CD4-positive, alpha-beta T cell treated with Interleukin-1 beta for 1 hour (primary cell): ENCODE data around the gene CEBPE.

Experiments used
- DNase-seq, 2 donors: peaks; one replicate each; pipeline ENCODE4 v3.0.0-alpha.2; 2020 to 2022

The CEBPE gene

DNA sequence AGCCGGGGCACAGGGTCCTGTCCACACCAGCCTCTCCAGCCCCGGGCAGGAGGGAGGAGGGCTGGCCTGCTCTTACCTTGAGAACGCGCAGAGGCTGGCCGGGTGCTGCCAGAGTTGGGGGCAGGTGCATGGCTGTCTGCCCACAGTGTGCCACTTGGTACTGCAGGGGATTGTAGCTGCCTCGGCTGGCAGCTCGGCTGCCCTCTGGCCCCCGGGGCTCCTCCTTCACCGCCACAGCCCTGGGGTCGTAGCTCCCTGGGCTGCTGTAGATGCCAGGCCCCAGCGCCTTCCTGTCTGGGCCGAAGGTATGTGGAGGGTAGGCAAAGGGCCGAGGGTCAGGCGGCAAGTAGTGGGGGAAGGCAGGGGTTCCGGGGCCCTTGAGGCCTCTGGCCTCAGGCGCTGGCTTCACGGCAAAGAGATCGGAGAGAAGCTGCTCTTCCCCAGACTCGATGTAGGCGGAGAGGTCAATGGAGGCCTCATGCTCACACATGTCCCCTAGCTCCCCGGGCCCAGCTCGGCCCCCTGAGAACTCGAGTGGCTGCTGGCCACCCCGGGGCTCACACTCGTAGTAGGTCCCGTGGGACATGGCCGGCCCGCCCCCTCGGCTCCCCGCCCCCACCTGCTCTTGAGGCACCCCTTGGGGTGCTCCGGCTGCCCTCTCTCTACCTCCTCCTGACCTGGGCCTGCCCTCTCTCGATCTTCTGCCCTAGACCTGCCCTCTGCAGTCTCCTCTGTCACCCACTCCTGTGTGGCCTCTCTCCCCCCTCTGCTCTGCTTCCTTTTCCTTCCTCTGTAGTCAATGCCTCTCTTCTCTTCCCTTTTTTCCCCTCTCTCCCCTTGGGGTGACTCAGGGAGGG lies at the start of gene CEBPE:
Gene CEBPE (minus strand): TSS at position 750 of the 857 bp plus-strand sequence. CDS start 164 bp downstream, at position 586.
- peak in 1 of 2 donors; percentile 23 for DNase-seq

DNA sequence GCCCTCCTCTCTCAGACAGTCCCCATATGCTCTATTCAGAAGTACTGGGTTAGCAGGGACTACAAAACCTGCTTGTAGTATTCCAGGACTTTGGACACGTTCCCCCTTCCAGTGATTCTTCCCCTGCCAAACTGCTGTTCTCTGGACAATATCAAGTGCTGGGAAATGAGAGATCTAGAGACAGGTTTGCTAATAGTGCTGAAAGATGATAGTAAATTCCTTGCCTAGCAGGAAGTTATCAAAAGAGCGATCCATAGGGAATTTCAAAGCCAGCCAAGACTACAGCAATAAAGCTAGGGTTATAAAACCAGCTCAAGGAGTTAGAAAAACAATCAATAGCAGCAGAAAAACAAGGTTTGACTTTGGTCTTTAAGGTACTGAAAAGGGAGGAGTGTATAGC lies 49.2 kb upstream of the CEBPE start:
- DNase-seq: no peak

DNA sequence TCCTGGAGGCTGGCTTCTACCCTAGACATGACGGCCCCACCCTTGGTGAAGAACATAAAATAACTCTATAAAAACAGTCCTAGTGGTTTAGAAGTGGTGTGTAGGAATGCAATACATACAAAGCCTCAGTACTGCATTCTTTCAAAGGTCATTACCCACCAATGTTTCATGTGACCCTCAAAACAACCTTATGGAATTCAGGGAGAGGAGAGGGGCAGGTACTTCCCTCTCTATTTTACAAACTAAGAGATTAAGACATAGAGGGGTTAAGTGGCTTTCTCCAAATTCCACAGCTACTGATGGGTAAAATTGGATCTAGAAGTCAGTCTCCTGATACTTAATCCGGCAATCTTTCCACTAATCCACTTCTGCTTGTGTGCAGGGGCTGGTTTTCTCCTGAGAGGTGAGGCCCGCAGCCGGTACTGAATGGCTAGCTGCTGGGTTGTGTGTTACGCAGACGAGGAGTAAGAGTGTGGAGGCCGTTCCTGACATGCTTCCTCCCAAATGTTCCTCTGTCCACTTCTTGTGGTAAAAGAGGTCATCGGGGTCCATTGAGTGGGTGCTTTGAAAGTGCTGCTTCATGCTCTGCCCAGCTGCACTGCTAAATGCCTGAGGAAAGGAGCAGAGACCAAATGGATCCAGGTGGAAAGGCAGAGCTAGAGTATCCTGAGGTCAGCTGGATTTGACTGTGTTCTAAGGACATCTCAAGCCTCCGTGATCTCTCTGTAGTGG lies 48.2 kb upstream of the CEBPE start:
- DNase-seq: no peak

DNA sequence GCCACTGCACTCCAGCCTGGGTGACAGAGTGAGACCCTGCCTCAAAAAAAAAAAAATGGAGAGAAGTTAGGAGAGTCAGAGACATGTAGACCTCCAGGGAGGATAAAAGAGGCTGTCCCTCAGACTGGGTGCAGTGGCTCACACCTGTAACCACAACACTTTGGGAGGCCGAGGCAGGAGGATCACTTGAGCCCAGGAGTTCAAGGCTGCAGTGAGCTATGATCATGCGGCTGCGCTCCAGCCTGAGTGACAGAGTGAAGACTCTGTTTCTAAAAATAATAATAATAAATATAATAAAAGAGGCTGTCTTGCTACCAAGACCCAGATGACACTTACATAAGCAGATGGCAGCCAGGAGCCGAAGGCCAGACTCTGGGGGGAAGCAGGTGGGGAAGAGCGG lies 45.9 kb upstream of the CEBPE start:
- DNase-seq: no peak

DNA sequence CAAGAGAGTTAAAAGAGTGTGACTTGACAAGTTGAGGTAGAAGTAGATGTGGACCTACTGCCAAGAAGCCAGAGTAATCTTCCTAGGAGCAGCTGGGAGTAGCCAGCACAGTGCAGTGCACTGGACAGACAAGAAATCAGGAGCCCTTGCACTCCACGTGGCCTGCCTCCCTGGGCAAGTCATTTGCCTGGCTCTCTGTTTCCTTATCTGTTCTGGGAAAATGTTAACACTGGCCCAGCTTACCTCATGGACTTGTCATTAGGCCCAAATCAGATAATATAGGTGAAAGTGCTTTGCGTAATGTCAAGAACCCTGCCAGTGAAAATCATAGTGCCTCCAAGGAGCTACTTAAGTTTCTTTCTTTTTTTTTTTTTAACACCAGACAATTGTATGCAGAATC lies 45.2 kb upstream of the CEBPE start:
- no peak for DNase-seq

DNA sequence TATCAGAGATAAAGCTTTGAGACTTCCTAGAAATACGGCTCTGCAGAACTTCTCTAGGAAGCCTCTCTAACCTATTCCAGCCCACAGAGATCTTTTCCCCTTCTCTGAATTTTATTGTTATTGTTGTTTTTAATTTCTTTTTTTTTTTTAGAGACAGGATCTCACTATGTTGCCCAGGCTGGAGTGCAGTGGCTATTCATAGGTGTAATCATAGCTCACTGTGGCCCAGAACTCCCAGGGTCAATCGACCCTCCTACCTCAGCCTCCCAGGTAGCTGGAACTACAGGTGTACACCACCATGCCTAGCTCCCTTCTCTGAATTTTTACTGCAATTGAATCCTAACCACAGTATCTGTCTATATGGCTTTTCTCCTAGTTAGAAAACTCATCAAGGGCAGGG lies 44.8 kb upstream of the CEBPE start:
- DNase-seq: no peak

DNA sequence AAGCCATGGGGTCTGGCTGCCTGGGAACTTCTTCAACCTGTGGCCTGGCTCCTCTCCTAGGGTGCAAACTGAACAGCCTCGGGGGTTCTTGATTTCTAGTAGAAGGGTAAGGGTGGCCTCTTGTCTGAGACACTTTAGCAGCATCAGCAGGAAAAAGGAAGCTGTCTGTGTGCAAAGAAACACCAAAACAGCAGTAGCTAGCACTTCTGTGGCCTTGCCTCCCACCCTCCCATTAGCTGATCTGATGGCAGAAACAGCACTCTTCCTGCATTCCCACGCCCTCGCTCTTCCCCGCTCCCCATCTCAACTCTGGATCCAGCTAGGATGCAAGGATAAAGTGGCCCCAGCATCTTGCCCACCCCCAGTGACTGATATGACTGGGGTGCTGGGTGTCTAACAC lies 43.7 kb upstream of the CEBPE start:
- DNase-seq: no peak

DNA sequence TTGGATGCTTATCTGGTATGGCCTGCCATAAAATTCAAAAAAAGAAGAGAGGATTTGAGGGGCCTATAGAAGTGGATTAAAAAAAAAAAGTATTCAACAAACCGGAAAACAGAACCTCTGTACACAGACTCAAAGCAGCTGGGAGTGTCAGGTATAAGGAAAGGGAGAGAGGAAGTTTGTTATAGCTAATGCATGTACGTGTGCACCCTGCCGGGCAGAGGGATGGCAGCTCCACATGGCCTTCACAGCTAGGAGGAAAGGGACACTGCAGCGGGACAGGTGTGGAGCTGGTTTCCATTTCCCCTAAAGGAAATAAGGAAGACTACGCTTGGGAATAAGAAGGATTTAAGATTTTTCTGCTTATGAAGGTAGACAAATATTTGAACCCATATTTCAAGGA lies 43.0 kb upstream of the CEBPE start:
- DNase-seq: no peak

DNA sequence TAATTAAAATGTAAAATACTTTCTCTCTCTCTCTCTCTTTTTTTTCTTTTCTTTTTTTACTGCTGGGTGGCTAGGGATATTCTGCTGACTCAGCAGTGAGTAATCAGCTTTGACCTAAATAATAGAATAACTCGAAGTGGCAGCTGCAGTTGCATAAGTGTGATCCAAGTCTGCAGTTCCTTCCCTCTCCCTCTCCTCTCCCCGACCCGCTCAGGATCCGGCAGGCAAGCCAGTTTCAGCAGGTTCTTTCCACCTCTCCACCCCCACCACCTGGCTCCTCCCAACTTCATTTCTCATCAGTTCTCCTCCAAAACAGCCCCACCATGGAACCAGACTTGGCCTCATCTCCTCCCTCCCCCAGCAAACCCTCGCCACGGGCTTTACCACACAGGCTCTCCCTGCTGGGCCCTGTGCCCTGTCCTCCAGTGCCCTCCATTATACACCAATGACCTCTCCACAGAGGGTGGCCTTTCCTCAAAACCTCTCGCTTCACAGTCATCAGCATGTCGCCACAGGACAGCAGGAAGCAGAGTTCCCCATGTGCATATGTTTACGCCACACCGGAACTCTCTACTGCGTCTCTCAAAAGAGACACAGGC lies 42.0 kb upstream of the CEBPE start:
- DNase-seq: peak in 1 of 2 donors; percentile 57

DNA sequence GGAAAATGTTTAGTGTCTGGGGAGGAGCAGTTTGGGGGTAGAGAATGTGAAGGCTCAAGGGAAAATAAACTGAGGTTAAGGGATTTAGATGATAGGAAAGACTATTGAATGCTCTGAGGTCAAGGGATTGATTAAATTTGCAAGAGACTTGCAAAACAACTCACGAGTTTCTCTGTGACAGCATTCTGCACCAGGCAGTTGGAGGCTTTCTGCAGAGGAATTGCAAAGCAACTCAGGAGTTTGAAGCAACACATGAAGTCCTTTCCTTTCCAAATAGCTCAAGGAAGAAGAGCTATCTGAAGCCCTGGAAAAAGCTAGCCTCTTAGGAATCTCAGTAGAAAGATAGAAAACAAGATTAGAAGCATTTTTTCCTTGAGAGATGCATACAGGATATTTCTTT lies 40.5 kb upstream of the CEBPE start:
- no peak for DNase-seq

DNA sequence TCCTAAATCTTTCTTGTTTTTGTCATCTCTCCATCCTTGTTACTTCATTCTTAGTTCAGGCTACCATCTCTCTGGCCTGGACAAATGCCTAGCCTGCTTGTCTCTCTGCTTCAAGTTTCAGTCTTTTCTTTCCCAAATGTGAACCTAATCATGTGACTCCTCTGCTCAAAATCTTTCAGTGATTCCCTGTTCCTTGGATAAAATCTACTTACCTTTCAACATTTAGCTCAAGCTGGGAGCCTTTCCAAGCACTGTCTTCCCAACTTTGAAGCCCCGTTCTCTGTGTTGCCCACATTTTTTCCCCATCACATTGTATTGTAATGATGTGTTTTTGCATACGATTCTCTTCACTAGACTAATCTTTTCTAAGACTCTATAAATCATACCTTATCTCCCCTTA lies 39.7 kb upstream of the CEBPE start:
- DNase-seq: no peak

DNA sequence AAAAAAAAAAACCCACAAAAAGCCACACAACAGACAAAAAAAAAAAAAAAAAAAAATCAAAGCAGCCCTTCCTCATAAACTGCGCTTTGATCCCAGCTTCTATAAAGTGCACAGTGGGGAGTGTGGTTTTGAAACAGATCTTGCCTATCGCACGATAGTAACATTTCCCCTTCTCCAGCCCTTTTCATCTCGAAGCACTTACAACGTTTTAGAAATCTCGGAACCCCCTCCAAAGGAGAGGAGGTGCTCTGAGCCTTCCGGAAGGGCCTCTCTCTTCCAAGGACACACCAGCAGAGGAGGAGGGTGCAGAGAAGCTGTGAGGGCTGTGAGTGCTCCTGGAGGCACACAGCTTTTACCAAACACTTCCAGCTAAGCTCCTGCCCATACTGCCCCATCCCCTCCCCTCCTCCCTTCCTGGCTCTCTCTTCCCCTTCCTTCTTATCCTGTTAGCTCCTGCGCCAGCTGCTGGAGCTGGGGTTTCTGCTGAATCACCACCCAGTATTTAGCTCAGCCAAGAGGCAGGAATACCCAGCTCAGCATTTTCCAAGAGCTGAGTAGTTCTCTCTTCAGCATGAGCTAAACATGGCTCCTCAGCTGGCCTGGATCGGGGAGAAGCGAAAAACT lies 36.0 kb upstream of the CEBPE start:
- no peak for DNase-seq

DNA sequence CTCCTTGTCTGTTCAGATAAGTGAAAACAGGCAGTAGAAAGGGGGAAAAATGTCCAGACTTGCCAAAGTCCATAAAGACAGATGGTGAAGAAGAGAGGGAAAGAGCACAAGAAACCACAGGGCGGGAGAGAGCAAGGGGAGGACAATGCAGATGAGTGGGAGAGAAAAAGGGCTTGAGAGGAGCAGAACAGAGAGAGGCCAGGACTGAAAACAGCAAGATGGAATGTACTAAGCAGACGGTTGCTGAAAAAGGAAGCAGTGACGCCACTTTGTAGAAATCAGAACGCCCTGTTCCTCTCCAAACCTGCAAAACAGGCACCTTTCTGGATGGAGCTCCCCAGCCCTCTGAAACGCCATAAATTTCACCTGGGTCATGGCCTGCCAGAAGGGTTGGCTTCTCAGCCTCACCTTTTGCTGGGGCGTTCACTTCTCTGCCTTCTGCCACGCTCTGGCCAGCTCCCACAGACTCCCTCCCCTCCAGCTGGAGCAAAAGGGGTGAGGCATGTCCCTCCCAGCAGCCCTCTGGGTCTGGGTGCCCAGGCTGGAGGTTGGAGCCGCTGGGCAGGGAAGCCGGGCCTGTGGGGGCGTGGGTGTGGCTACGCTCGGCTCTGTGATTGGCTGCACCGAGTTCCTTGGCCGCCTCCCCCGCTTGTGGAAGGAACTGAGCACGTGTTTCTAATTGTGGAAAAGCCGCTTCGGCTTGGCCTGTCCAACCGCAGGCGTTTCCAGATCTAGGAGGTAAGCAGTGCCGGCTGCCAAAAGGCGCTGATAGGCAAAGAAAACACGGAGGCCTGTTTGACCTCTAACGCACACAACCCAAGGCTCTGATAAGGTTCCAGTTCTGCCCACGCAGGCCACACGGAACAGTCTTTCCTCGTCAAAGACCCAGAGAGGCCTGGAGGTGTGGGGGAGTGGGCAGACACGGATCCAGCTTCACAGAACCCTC lies 35.1 kb upstream of the CEBPE start:
- DNase-seq: peak in 1 of 2 donors; percentile 6

DNA sequence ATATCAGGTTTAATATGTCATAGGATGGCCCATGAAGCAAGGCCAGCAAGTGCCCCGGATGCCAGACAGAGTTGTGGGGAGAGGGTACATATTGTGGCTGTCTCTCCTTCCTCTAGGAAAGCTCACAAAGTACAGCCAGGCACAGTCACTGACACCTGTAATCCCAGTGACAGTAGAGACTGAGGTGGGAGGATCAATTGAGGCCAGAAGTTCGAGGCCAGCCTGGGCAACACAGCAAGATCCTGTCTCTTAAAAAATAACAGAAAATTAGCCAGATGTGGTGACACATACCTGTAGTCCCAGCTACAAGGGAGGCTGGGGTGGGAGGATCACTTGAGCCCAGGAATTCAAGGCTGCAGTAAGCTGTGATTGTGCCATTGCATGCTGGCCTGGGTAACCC lies 32.3 kb upstream of the CEBPE start:
- no peak for DNase-seq

DNA sequence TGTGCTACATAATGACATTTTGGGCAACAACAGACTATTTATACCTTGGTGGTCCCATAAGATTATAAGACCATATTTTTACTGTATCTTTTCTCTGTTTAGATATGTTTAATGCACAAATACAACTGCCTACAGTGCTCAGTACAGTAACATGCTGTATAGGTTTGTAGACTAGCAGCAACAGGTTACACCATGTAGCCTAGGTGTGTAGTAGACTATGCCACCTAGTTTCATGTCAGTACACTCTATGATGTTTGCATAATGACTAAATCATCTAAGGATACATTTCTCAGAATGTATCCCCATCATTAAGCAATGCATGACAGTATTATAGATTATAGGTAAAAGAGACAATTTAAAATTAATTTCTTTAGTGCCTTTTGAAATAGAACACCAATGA lies 30.7 kb upstream of the CEBPE start:
- no peak for DNase-seq

DNA sequence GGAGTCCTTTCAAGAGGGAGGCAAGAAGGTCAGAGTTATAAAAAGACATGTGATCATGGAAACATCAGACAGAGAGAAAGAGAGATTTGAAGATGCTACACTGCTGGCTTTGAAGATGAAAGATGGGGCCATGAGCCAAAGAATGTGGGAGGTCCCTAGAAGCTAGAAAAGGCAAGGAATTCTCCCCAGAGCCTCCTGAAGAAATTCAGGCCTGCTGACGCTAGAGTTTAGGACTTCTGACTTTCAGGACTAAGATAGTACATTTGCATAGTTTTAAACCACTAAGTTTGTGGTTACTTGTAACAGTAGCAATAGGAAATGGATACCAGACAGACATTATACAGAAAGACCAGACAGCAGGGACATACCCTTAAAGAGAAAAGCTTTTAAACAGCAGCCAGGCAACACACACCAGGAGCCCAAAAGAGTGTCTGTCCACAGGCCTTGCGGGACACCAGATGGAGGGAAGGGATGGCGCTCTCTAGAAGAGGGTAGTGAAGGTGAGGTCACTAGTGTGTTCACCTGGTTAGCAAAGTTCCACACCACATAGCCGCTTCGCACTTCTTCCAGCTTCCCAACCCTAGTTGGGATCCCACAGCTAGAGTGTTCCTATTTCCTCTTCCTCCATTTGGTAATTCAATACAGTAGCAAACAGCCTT lies 29.7 kb upstream of the CEBPE start:
- DNase-seq: no peak

DNA sequence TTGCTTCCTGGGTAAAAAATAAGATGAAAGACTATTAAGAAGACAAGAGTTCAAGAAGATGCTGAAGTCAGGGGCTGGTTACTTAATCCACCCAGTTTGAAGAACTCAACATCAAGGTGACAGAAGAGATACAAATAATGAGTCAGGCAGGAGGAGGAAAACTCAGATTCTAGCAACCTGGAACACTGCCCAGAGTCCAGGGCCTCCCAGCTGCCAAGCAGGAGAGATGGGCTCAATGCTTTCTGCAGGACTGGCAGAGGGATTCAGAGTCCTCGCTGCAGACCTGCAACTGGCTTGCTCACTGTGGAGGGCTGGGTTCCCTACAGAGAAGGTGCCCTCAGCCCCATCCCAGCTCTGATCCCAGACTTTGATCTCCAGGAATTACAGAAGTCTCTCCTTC lies 28.6 kb upstream of the CEBPE start:
- DNase-seq: no peak

DNA sequence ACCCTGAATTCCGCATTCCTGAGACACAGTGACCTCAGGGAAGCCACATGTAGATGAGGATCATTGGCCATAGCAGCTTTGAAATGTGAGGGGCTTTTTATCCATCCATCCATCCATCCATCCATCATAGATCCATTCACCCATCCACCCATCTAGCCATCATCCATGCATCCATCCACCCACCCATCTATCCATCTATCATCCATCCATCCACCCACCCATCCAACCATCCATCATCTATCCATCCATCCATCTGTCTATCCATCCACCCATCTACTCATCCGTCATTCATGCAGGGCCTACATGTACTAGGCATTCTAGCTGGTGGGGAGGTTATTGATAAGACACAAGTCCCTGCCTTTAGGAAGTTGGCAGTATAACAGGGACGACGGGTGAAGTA lies 27.9 kb upstream of the CEBPE start:
- DNase-seq: no peak

DNA sequence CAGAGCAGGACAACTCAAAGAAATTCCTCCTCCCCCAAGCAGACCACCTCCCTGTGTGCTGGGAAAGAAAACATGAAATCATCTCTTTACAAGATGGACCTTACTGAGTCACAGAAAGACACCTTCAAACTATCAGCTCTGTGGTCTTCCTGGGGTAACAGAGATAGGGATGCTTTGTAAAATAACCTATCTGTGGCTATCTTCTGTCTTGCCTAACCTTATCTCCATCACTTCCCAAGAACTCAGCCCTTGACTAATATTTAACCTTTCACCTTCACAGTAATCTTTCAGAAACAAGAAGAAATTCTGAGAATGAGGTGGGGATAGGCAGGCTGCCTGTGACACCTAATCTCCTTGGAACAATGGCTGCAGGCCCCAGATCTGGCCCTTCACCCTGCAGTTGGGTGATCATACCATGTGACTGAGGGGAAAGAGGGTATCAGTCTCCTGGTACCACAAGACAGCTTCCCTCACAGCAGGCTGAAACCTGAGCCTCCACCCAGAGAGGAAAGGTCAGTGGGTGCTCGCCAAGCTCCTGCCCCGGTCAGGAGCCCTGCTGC lies 27.4 kb upstream of the CEBPE start:
- no peak for DNase-seq

DNA sequence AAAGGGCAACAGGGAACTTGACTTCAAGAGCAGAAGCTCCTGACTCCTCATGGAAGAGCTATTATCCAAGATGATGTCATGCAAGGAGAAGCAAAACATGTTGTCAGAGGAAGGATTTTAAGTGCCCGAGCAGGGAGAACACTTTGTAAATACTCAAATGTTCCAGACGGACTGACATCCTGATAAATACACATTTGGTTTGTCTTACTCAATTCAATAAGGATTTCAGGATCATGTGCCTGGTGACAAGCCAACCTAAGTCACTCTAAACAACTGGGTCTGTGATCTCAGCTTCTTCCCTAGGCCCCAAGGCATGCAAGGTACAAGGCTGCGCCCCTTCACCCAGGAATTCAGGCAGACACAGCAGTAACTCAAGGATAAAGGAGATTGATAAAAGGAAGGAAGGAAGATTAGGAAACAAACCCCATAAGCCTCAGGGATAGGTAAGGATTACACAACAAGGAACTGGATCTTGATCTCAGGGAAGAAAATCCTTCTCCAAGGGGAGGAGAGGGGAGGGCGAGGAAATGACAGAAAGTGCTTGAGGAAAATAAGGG lies 26.8 kb upstream of the CEBPE start:
- DNase-seq: no peak

DNA sequence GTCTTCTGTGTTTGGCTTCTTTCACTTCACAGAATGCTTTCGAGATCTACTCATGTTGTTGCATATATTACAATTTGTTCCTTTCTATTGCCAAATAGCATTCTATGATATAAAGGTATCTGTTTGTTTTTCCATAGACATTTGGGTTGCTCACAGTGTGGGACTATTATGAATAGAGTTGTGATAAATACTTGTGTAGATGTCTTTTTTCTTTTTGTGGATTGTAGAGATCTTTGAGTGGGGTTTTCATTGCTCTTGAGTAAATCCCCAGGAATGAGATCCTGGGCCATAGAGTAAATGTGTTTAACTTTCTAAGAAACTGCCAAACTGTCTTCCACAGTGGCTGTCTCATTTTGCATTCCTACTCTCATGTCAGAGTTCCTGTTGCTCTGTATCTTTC lies 24.9 kb upstream of the CEBPE start:
- DNase-seq: no peak
